Inflammatory macrophage treated with lipopolysaccharide for 4 hours (primary cell): ENCODE results near the gene SLC7A5.
A peak's percentile ranks its signal among the peaks of the same experiment; 100 is the strongest.
"Not testable (repeated sequence)": the region's sequence is repeated elsewhere in the genome, so short reads cannot be mapped to it uniquely, and the experiment has no call there.

Experiments
- DNase-seq: peaks from one replicate; pipeline ENCODE4 v3.0.0-alpha.2; 2020

The SLC7A5 gene

GRCh38 chr16:87860553-87861299 is 8.6 kb downstream of the SLC7A5 start:
- DNase-seq, result no peak

- DNase-seq, result not testable (repeated sequence)
These were observed 10.9 kb downstream of the SLC7A5 start for GRCh38 chr16:87858151-87858993.

DNA sequence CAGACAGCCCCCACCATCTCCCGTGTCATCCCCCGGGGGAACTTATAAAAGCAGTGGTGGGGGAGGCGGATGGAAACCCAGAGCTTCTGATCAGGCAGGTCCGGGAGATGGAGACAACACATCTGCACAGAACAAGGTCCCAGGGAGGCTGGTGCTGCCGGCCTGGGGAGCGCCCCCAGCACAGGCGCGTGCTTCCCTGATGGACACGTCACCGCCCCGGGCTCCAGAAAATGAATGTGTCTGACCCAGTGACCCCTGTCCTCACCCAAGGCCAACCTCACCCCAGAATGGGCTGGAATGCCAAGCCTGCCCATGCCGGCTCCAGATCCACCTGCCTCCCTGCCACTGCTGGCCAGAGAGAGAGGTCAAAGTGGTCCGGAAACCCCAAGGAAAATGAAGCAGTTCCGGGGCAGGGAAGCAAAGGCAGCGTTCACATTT is 12.5 kb downstream of the SLC7A5 start:
- DNase-seq, result no peak

DNA sequence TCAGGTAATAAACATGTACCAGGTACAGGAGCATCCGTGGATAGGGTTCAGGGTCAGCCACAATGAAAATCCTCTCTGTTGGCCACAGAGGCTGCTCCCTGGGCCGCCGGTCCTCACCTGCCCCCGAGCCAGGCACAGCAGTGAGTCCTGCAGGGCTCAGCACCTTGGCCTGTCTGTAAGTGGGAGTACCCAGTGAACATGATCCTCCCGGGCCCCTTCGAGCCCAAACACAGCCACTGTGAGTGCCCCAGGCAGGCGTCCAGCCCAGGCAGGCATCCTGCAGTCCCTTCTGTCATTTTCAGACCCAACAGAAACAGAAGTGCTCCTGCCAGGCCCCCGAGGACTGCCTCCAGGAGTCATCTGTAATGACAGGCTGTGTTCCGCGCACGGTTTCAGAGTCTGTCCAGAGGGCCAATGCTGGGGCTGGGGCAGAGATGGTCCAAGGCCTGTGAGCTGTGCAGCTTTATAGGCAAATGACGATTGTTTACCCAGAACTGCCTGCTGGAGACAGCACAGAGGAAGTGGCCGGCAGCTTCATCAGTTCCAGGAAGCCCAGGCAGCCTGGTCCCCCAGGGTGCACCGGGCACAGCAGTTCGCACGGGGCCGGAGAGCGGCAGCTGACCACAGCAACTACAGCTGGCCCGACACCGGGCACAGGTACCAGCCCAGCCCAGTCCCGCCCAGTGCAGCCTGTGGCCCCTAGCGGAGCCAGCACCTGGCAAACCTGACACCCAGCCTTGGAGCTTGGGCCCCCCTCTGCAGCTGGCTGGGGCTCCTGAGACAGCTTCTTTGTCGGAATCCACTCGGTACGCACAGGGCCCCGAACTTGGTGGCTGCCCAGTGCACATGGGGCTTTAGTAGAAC is 13.2 kb downstream of the SLC7A5 start:
- DNase-seq, result peak; percentile 55

GRCh38 chr16:87854907-87855683 is 14.2 kb downstream of the SLC7A5 start:
- no peak for DNase-seq

- no peak for DNase-seq
These were observed 15.0 kb downstream of the SLC7A5 start for GRCh38 chr16:87854053-87854906.

GRCh38 chr16:87853411-87854052 is 15.8 kb downstream of the SLC7A5 start:
- peak; percentile 95 for DNase-seq

DNA sequence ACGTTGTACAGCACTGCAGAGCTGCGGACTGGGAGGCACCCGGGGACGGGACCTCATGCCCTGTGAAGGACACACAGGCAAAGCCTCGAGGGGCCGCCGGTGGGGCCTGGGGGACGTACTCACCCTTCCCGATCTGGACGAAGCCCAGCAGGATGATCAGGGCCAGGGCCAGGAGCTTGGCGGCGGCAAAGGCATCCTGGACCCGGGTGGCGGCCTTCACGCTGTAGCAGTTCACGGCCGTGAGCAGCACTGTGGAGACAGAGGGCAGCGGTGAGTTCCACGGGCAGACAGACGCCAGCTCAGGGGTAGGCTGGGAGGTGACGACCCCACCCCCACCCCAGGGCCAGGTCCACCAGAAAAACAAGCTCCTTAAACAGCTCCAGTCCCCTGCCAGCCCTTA is 17.7 kb downstream of the SLC7A5 start:
- DNase-seq, result no peak

- no peak for DNase-seq
These were observed 18.1 kb downstream of the SLC7A5 start for GRCh38 chr16:87851141-87851587.

DNA sequence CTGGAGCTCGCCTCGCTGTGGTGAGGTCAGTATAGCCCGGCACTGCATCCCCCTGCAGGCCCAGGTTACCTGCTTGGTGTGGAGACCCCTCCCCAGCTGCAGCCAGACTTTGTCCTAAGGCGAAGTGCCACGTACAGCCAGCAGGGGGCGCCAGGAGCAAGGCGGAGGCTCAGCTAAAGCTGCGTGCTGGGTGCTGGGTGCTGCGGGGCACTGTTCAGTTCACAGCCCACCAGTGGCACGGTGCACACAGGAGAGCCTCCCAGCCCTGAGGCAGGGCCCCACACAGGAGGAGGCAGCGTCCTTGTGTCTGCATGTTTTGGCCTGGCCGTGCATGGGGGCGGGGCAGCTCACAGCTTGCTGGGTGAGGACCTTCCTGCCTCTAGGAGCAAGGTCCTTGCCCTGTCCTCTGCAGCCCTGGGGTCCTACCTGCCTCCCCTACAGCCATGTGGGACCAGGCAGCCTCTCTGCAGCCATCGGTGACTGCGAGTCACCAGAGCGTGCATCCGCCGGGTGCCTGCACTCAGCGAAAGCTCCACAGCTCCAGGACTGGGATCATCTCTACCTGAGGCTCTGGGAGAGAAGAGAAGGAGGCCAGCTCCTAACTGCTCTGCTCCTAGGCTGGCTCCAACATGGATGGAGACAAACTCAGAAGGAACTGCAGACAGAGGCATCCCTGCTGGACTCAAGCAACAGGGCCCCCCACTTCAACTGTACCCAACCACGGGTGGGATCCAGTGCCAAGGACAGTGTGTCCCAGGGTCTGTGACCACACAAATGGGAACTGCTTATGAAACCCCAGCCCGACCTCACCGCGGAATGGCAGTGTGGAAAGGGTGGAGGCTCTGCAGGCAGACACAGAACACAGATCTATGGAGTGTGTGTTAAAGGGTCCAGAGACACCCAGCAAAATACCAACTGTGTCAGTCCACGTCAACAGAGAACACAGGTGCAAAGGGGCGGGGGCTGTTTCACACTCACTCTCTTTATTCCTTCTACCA is 19.0 kb downstream of the SLC7A5 start:
- peak; percentile 47 for DNase-seq

GRCh38 chr16:87849419-87850008 is 19.8 kb downstream of the SLC7A5 start:
- no peak for DNase-seq

DNA sequence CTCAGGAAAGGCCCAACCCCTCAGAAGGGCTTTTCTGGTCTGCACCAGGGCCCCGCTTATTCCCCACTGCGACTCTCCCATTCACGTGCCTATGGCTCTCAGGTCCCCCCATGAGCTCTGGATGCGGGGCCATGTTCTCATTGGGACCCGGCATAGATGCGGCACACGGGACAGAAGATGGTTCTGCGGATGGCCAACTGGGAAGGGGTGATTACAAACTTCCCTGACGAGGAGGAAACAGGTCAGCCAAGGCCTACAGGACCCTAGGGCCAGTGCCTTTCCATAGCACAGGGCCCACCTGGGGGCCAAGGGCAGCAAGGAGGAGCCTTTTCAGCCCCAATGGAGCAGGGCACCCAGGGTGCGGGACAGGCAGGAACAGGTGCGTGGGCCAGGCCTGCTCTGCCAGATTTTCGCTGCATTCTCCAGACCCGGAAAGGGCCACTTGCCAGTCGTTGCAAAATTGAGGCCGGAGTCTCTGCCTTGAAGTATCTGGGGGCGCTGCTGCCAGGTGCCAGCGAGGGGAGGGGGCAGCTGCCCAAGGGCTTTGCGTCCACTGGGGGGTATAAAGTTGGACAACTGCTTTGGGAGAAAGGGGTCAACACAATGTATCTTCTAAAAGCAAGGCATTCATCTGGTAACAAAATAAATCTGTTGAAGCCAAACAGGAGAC is 20.5 kb downstream of the SLC7A5 start:
- no peak for DNase-seq

DNA sequence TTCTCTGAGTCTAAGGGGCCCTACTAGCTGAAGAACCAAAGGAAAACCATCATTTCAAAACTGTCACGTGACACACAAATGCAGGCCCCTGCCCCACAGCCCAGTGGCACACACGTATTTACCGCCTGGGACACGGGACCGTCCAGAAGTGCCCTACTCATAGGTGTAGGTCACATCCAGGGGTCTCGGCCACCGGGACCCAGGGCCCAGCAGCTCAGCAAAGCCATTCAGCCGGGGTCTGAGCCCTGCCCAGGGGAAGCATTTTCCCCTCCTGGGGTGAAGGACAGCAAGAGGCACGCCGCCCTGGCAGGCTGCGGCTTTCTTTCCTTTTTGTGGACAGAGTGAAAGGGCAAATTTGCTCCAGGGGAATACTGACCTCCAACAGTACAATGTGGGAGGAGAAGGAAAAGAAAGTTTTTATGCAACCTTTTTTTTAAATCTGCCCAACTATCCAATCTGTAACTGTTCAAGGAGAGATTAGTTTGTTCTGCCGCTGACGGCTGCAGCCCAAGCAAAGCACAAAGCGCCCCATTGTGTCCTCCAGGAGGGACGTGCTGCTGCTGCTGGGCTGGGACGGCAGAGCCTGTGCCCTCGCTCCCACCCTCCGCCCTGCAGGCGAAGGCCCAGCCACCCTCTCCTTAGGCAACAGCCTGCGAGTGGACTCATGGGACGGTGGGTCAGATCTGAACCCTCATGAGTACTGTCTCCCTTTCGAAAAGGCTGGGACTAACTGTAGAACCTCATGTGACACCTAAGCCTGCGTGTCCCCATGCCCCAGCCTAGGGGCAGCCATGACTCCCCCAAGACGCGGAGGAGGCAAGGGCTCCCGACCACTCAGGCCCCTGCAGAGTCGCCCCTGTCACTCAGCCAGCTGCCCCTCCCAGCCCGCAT is 21.3 kb downstream of the SLC7A5 start:
- DNase-seq, result no peak

- DNase-seq, result no peak
These were observed 21.9 kb downstream of the SLC7A5 start for GRCh38 chr16:87847467-87847784.

GRCh38 chr16:87846705-87847466 is 22.4 kb downstream of the SLC7A5 start:
- DNase-seq, result no peak

DNA sequence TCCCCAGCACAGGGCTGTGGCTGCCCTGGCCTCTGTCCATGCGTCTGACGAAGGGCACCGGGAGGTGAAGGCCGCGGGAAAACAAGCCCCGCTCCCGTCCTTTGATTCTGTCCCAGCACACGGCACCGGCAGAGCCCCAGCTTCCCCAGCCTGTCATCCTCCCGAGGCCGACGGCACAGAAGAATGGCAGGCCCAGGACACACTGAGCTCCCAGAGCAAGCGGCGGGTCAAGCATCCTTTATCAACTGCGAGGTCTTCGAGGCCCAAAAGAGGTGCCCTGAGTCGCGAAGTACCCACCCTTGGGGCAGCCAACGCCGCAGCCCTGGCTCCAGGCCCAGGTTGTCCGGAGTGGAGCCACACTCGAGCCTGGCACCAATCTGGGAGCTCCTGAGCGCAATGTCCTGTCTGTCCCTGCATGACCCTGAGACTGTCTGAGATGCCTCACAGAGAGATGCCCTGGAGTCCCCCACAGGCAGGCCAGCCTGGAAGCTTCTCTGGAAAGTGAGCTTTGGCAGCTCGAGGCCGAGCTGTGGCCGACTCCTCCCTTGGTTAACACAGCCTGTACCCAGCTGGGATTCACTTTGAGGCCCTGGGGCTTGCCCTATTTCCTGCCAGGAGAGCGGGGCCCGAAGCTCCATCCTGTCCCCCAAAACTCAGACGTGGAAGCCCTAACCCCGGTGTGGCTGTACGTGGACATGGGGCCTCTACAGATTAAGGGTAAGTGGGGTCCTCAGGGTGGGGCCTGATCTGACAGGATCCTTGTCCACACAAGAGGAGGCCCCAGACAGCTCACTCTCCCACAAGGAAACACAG is 23.3 kb downstream of the SLC7A5 start:
- DNase-seq, result no peak
